C4-2B (cell line): ENCODE data around the gene ITGA3.

Experiments used
- H3K27ac ChIP-seq: fragments of 450-650 bp; 2 replicates; pipeline ENCODE4 v1.5.1; 2017
- CTCF ChIP-seq: fragments of 450-650 bp; conservative IDR thresholded peaks from 2 replicates; pipeline ENCODE4 v1.5.1; 2017; ENCODE audit warnings: mild to moderate bottlenecking
- ZFX ChIP-seq: fragments of 450-650 bp; IDR thresholded peaks from 2 replicates; pipeline ENCODE4 v1.6.1; 2017

The ITGA3 gene

GRCh38 chr17:50098583-50098982, 42.7 kb downstream of the ITGA3 start:
- H3K27ac ChIP-seq = no peak overlapping the region
- no peak for TF ChIP-seq ZFX
- TF ChIP-seq CTCF = no peak

- TF ChIP-seq ZFX = no peak
- TF ChIP-seq CTCF = no peak
- no peak overlapping the region for H3K27ac ChIP-seq
Observed at GRCh38 chr17:50099003-50099402, 43.1 kb downstream of the ITGA3 start.

DNA sequence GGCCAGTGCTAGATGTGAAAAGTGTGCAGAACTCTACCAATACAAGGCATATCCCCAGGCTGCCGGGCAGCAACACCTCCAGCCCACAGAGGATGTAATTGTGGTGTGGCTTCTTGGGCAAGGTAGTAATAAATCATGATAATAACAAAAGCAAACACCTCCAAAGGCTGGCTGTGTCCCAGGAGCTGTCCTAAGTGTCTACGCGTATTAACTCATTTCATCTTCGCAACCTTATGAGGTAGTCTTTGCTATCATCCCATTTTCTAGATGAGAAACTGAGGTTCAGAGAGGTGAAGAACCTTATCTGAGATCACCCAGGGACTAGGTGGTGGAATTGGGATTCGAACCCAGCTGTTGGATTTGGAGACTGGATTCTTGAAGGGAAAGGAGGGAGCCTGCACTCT, 44.6 kb downstream of the ITGA3 start:
- no peak overlapping the region for H3K27ac ChIP-seq
- TF ChIP-seq CTCF (no peak), ZFX (no peak)

DNA sequence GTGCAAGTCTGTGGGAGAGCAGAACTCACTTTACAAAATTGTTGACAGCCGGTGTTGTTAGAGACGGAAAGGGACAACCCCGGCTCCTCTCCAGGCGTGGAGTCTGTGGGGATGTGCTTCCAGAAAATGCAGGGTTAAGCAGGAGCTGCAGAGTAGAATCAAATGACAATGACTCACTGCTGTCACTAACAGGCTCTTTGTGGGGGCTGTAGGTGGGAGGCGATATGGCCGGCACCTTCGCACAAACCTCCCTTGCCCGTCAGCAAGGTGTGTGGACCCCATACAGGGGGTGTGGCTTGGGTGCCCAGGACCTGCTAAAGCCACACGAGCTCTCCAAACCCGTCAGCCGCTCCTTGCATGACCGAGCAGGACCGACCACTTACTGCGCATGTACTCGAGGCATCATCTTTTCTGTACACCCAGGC, 45.0 kb downstream of the ITGA3 start:
- no peak overlapping the region for H3K27ac ChIP-seq
- TF ChIP-seq CTCF (no peak), ZFX (no peak)

DNA sequence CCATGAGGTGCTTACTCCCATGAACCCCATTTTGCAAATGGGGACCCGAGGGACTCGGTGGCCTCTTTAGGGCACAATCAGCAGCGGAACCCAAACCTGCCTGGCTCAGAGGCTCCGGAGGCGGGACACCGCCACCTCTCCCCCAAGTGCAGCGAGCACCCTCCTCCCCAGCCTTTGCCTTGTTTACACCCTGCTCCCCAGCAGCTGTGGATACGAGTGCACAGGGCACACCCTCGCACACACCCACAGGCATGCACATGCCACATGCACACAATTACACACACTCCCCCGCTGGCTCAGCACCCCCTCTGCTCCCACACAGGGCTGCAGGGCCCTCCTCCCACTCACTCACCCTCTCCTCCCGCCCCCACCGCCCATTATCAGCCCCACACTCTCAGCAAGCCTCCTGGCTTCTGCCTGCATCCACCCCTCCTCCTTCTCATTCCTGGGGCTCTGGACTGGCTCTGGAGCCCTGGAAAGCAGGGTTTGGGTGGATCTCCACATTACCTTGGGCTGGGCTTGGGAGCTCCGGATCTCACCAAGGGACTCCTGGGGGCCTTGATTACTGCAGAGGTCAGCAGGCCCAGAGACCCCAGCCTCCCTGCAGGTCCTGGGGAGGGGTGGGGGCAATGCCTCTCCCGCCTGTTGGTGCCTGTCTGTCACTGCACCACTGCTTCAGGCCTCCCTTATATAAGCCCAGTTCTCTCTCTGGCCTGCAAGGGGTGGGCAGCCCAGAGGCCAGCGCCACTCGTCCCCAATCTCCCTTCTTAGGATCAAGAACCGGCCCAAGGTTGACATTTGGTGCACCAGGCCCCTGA, 45.6 kb downstream of the ITGA3 start:
- TF ChIP-seq ZFX (no peak), CTCF (no peak)
- H3K27ac ChIP-seq = no peak overlapping the region

DNA sequence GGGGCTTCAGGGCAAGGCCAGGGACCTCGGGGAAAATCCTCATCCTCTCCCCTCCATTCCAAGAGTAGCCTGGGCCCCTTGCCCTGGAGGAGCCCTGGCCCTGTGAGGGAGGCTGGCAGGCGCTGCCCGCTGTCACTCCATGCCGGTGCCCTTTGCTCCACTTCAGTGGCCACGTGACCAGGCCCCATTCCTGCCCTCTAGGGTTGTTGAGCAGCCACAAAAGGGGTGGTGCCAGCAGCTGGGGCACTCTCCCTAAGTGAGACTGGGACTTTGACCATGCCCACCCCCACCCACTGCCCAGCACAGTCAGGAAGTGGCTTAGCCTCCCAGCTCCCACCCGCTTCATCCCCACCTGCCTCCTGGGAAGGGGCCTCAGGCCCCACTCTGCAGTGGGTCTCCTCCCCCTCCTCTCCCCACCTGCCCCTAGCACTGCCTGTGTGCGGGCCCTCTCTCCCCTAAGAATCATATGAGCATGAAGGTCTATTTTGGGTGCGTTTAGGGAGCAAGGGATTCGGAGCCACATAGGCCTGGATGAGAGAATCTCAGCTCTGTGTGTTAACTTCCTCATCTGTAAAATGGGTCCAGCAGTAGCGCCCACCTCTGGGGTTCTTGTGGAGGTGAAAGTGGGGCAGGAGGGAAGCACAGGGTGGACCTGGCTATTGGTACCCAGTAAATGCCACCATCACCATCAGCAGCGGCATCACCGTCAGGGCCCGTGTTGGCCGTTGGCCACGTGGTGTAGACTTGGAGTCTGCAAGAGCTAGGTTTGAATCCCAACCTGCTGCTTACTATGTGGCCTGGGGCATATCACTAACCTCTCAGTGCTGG, 46.5 kb downstream of the ITGA3 start:
- TF ChIP-seq CTCF = no peak
- TF ChIP-seq ZFX = no peak
- no peak overlapping the region for H3K27ac ChIP-seq

GRCh38 chr17:50103252-50103651, 47.3 kb downstream of the ITGA3 start:
- TF ChIP-seq CTCF = no peak
- H3K27ac ChIP-seq = no peak overlapping the region
